ENCODE measurements around the gene SLIT3.

The SLIT3 gene

DNA sequence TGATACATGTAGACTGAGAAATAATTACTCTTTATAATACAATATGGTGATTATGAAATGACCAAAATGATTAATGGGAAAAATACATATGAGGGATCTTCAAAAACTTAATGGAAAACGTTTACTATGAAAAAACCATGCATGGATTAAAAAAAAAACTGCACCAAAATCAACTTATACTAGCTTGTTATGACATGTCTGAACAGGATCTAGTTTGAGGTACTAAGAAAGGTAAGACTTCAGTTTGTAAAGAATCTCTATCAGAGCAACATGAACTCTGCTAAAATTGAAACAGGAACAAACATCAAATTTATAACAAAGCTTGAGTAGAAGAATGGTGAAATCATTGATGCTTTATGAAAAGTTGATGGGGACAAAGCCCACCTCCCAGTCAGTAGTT is 178.0 kb downstream of the SLIT3 start:
- POLR2A ChIA-PET: no interaction called here
- DNase-seq (ENCODE audit: extremely low spot score): no peak
- TF ChIP-seq, protein P1, sequence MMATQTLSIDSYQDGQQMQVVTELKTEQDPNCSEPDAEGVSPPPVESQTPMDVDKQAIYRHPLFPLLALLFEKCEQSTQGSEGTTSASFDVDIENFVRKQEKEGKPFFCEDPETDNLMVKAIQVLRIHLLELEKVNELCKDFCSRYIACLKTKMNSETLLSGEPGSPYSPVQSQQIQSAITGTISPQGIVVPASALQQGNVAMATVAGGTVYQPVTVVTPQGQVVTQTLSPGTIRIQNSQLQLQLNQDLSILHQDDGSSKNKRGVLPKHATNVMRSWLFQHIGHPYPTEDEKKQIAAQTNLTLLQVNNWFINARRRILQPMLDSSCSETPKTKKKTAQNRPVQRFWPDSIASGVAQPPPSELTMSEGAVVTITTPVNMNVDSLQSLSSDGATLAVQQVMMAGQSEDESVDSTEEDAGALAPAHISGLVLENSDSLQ (IDR thresholded peaks at IDR 0.05): no peak
- TF ChIP-seq FOXA1 (IDR thresholded peaks at IDR 0.05) (no peak), ARNT (IDR thresholded peaks at IDR 0.05) (no peak), SUZ12 (IDR thresholded peaks at IDR 0.05) (no peak), CTBP1 (IDR thresholded peaks at IDR 0.05; ENCODE audit: borderline replicate concordance) (no peak), LEF1 (IDR thresholded peaks at IDR 0.05; ENCODE audit: borderline replicate concordance) (no peak), TARDBP (IDR thresholded peaks at IDR 0.05) (no peak), FOXM1 (IDR thresholded peaks at IDR 0.05; ENCODE audit: borderline replicate concordance) (no peak), NFRKB (IDR thresholded peaks at IDR 0.05) (no peak), FOXK2 (IDR thresholded peaks at IDR 0.05) (no peak)
- CTCF ChIA-PET: no interaction called here

- no peak for DNase-seq (ENCODE audit: extremely low spot score)
- CTCF ChIA-PET: no interaction called here
Measured at GRCh38 chr5:169121630-169122420, 179.1 kb downstream of the SLIT3 start.

DNA sequence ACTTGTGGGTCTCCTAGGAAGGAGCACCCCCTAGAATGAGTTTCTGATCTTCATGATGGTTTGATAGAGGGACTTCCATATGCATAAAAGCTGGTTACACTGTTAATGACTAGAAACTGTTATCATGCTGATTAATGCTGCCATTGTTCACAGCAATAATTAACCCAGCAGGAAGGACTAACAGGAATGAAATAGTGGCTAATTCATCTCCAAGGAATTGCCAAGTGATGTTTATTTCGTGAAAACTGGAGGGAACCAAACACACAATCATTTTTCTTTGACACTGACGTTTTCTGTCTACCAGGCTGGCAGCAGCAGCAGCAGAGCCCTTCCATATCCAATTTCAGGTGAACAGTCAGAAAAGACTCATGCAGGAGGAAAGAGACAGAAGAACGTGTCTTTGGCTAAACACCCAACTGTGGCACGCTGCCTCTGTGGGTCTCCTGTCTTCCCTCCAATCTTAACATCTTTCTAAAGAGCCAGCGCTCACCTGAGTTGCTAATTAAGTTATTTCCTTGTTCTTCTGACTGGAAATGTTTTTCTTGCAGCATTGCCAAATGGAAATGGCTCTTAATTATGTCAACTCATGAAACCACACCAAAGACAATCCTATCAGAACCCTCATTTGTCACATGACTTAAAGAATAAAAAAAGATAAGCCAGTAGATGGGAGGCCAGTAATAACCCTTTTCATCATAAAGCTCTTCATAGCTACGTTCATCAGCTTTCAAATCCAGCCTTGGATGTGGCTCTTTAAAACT is 181.5 kb downstream of the SLIT3 start:
- DNase-seq (ENCODE audit: extremely low spot score): no peak
- no peak for TF ChIP-seq SUZ12 (IDR thresholded peaks at IDR 0.05)
- no peak for TF ChIP-seq TARDBP (IDR thresholded peaks at IDR 0.05)
- TF ChIP-seq LEF1 (IDR thresholded peaks at IDR 0.05; ENCODE audit: borderline replicate concordance): no peak
- TF ChIP-seq, protein P1 (IDR thresholded peaks at IDR 0.05): no peak
- no peak for TF ChIP-seq FOXA1 (IDR thresholded peaks at IDR 0.05)
- TF ChIP-seq NFRKB (IDR thresholded peaks at IDR 0.05): no peak
- TF ChIP-seq ZNF384 (IDR thresholded peaks at IDR 0.05): no peak
- ChIA-PET CTCF (no interaction called here), POLR2A (no interaction called here)

More at GRCh38 chr5:169121630-169122420, 179.1 kb downstream of the SLIT3 start:
- POLR2A ChIA-PET: no interaction called here
- TF ChIP-seq NFRKB (IDR thresholded peaks at IDR 0.05) (no peak), TARDBP (IDR thresholded peaks at IDR 0.05) (no peak), FOXM1 (IDR thresholded peaks at IDR 0.05; ENCODE audit: borderline replicate concordance) (no peak), FOXK2 (IDR thresholded peaks at IDR 0.05) (no peak), SUZ12 (IDR thresholded peaks at IDR 0.05) (no peak)

DNA sequence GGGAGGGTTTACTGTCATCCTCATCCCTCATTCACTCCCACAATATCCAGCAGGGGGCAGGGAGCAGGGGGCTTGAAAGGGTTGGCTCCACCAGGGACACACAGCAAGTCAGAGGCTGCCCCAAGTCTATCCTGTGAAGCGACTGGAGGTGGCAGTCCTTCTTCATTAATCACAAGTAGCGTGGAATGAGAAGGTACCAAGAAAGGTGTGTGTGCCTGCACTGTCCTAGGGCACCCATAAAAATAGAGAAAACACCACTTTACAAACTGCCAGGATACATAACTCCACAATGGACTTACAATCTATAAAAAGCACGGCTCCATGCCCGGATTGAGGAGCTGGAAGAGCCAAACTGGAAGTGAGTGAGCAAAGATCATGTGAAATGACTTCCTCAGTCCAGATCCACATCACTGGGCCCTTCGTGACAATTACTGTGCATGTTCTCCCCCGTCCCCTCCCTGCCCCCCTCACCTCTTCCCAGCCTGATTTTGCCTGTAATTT is 183.9 kb downstream of the SLIT3 start:
- no peak for TF ChIP-seq L3MBTL2 (conservative IDR thresholded peaks at IDR 0.05)
- TF ChIP-seq FOXM1 (IDR thresholded peaks at IDR 0.05; ENCODE audit: borderline replicate concordance): no peak
- no peak for TF ChIP-seq LEF1 (IDR thresholded peaks at IDR 0.05; ENCODE audit: borderline replicate concordance)
- TF ChIP-seq ARNT (IDR thresholded peaks at IDR 0.05): no peak
- TF ChIP-seq BHLHE40 (IDR thresholded peaks at IDR 0.05; ENCODE audit: borderline replicate concordance): no peak
- peak; percentile 41 for DNase-seq (ENCODE audit: extremely low spot score)
- ChIA-PET CTCF (interaction anchor here (0.7 to 0.8 kb wide), 2 partner anchors 14 to 149 kb away, joined by 3 read pairs; no protein-coding TSS in a partner anchor), POLR2A (no interaction called here)

- ChIA-PET POLR2A (no interaction called here), CTCF (interaction anchor here (0.6 kb wide), 1 partner anchor 27 kb away, joined by 3 read pairs; no protein-coding TSS in a partner anchor)
- no peak for DNase-seq (ENCODE audit: extremely low spot score)
- TF ChIP-seq ELF4 (IDR thresholded peaks at IDR 0.05): no peak
- TF ChIP-seq TARDBP (IDR thresholded peaks at IDR 0.05): no peak
- no peak for TF ChIP-seq ARNT (IDR thresholded peaks at IDR 0.05)
- no peak for TF ChIP-seq BHLHE40 (IDR thresholded peaks at IDR 0.05; ENCODE audit: borderline replicate concordance)
- TF ChIP-seq LEF1 (IDR thresholded peaks at IDR 0.05; ENCODE audit: borderline replicate concordance): no peak
- TF ChIP-seq FOXA1 (IDR thresholded peaks at IDR 0.05): no peak
- TF ChIP-seq HDGF (IDR thresholded peaks at IDR 0.05; ENCODE audit: borderline replicate concordance): no peak
- TF ChIP-seq, protein P1 (IDR thresholded peaks at IDR 0.05): no peak
- no peak for TF ChIP-seq L3MBTL2 (conservative IDR thresholded peaks at IDR 0.05)
- TF ChIP-seq NFRKB (IDR thresholded peaks at IDR 0.05): no peak
- TF ChIP-seq FOXM1 (IDR thresholded peaks at IDR 0.05; ENCODE audit: borderline replicate concordance): no peak
- no peak for TF ChIP-seq SUZ12 (IDR thresholded peaks at IDR 0.05)
- no peak for TF ChIP-seq FOXK2 (IDR thresholded peaks at IDR 0.05)
- TF ChIP-seq CTBP1 (IDR thresholded peaks at IDR 0.05; ENCODE audit: borderline replicate concordance): no peak
- TF ChIP-seq SP1 (IDR thresholded peaks at IDR 0.05): no peak
- TF ChIP-seq ZNF384 (IDR thresholded peaks at IDR 0.05): no peak
Measured at GRCh38 chr5:169115461-169116124, 185.3 kb downstream of the SLIT3 start.
